ENCODE measurements around the gene SRSF8. TPM values are rescaled to one million over a fixed set of nuclear protein-coding genes. Genes with fewer than 3 reads are reported as not detected.
A peak's percentile ranks its signal among the peaks of the same experiment; 100 is the strongest.

Gene SRSF8
- total RNA-seq, 1 donor from 2014 or later = 46.8 TPM

DNA sequence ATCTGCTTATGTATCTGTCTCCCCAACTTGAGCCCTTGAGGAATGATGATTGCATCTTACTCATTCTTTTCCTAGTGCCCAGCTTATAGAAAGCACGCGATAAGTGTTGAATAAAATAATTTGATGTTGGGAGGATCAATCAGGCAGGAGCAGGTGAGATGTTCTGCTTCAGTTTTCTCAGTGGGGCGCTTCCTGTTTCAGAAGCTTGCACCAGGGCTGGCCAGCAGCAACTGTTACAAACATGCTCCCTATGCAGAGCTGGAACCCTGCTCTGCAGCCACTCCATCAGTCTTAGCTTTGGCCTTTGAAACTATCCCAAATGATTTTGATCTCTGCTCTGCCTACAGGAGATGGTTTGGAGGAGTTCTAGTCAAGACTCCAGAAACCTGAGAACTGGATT is 26.8 kb downstream of the SRSF8 start:
- CTCF ChIA-PET = interaction anchor here (0.8 to 9.7 kb wide), 7 partner anchors 15 to 1120 kb away, joined by 3 to 138 read pairs (median 4); partner anchors contain the start of gene SRSF8
- ATAC-seq (ENCODE audit: low read depth) (no peak), DNase-seq (no peak)
- POLR2A ChIA-PET = interaction anchor here (0.6 to 3.3 kb wide), 9 partner anchors 12 to 695 kb away, joined by 3 to 25 read pairs (median 4); partner anchors contain the start of genes SESN3 and SRSF8
- Mint-ChIP-seq H3K4me3 (peak overlapping the region; percentile 46), H3K27ac (peak overlapping the region; percentile 72), H3K4me1 (peaks cover 89% of the 10 kb centered on the region), H3K27me3 (no peaks in the 10 kb centered on the region), H3K9me3 (no peaks in the 10 kb centered on the region), H3K36me3 (ENCODE audit: low read depth) (peaks cover 5% of the 10 kb centered on the region)
- intact Hi-C loops (cut with micrococcal nuclease) = loop anchor here (1.0 to 5.0 kb wide), 2 partner anchors 24 to 139 kb away; partner anchors contain the start of gene SESN3
- no peak for TF ChIP-seq CTCF (IDR thresholded peaks at IDR 0.05)

- no peaks in the 10 kb centered on the region for H3K9me3 Mint-ChIP-seq
- intact Hi-C loops (cut with micrococcal nuclease) = loop anchor here (1.0 to 5.0 kb wide), 5 partner anchors 12 to 693 kb away; partner anchors contain the start of gene FAM76B
- ATAC-seq (ENCODE audit: low read depth) (peak; percentile 89), DNase-seq (no peak)
- peak overlapping the region; percentile 78 for H3K27ac Mint-ChIP-seq
- peaks cover 94% of the 10 kb centered on the region for H3K4me1 Mint-ChIP-seq
- H3K36me3 Mint-ChIP-seq (ENCODE audit: low read depth) = peaks cover 5% of the 10 kb centered on the region
- CTCF ChIA-PET = interaction anchor here (1.1 to 9.7 kb wide), 2 partner anchors 26 to 47 kb away, joined by 3 to 138 read pairs; partner anchors contain the start of gene SRSF8
- no peak for TF ChIP-seq CTCF (IDR thresholded peaks at IDR 0.05)
- no peaks in the 10 kb centered on the region for H3K27me3 Mint-ChIP-seq
- POLR2A ChIA-PET = interaction anchor here (0.7 to 1.7 kb wide), 8 partner anchors 11 to 693 kb away, joined by 3 to 30 read pairs (median 4); partner anchors contain the start of genes FAM76B, SESN3 and SRSF8
- peak overlapping the region; percentile 59 for H3K4me3 Mint-ChIP-seq
These were observed 29.3 kb downstream of the SRSF8 start for GRCh38 chr11:95095858-95096587.

GRCh38 chr11:95097209-95097608 is 30.5 kb downstream of the SRSF8 start:
- Mint-ChIP-seq H3K27me3 (no peaks in the 10 kb centered on the region), H3K9me3 (no peaks in the 10 kb centered on the region), H3K4me3 (peak overlapping the region; percentile 16), H3K27ac (peak overlapping the region; percentile 48), H3K4me1 (peaks cover 84% of the 10 kb centered on the region), H3K36me3 (ENCODE audit: low read depth) (peaks cover 8% of the 10 kb centered on the region)
- intact Hi-C loops (cut with micrococcal nuclease) = loop anchor here (2.0 to 5.0 kb wide), 2 partner anchors 620 to 692 kb away; partner anchors contain the start of gene FAM76B
- CTCF ChIA-PET = interaction anchor here (1.0 kb wide), 1 partner anchor 29 kb away, joined by 3 read pairs; no protein-coding TSS in a partner anchor
- no peak for TF ChIP-seq CTCF (IDR thresholded peaks at IDR 0.05)
- ATAC-seq (ENCODE audit: low read depth) (no peak), DNase-seq (no peak)
- POLR2A ChIA-PET = interaction anchor here (1.0 to 1.6 kb wide), 3 partner anchors 29 to 692 kb away, joined by 3 to 6 read pairs (median 5); partner anchors contain the start of genes CEP57, CWC15 and FAM76B

DNA sequence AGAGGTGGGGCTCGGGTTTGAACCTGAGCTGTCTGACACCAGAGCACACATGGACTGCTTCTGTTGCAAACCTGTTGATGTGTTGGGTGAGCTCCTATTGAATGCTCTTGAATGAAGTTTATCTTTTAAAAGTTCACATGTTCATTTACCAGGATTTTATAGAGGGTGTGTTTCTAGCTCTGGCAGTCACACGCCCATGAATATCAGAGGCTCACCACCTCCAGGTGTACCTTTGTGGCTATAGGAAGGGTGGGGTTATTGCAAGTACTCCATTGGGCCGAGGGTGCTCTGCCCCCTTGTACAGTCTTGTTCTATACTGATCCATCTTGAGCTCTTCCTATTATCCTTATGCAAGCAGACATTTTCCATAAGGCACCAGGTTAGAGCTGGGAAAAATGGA is 32.1 kb downstream of the SRSF8 start:
- Mint-ChIP-seq H3K9me3 (no peaks in the 10 kb centered on the region), H3K27ac (no peak overlapping the region), H3K4me1 (peaks cover 80% of the 10 kb centered on the region), H3K27me3 (no peaks in the 10 kb centered on the region), H3K4me3 (no peak overlapping the region), H3K36me3 (ENCODE audit: low read depth) (peaks cover 11% of the 10 kb centered on the region)
- POLR2A ChIA-PET = interaction anchor here (1.2 to 1.6 kb wide), 2 partner anchors 10 to 126 kb away, joined by 3 to 5 read pairs; partner anchors contain the start of gene CWC15
- DNase-seq (no peak), ATAC-seq (ENCODE audit: low read depth) (no peak)
- intact Hi-C loops (cut with micrococcal nuclease) = loop anchor here (5.0 kb wide), 1 partner anchor 618 kb away; no protein-coding TSS in a partner anchor
- CTCF ChIA-PET = interaction anchor here (1.2 to 1.7 kb wide), 3 partner anchors 10 to 39 kb away, joined by 3 to 4 read pairs (median 4); no protein-coding TSS in a partner anchor
- TF ChIP-seq CTCF (IDR thresholded peaks at IDR 0.05) = no peak

Data from activated B cell treated with CpG ODN at 0.5 μM for 24 hours (primary cell).